T follicular helper cell (primary cell): ENCODE measurements around the gene EEF1AKMT1.

Source experiments
- DNase-seq: peaks from one replicate; pipeline ENCODE4 v3.0.0-alpha.2; 2020; ENCODE audit warnings: low read depth
- total RNA-seq, 2 experiments: gene quantifications; one replicate each; lab custom pipeline; 2026; lab: John Stamatoyannopoulos, UW

The EEF1AKMT1 gene, protein sequence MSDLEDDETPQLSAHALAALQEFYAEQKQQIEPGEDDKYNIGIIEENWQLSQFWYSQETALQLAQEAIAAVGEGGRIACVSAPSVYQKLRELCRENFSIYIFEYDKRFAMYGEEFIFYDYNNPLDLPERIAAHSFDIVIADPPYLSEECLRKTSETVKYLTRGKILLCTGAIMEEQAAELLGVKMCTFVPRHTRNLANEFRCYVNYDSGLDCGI
- total RNA-seq: 4.3 to 8.2 reads per million in 2 experiments

DNA sequence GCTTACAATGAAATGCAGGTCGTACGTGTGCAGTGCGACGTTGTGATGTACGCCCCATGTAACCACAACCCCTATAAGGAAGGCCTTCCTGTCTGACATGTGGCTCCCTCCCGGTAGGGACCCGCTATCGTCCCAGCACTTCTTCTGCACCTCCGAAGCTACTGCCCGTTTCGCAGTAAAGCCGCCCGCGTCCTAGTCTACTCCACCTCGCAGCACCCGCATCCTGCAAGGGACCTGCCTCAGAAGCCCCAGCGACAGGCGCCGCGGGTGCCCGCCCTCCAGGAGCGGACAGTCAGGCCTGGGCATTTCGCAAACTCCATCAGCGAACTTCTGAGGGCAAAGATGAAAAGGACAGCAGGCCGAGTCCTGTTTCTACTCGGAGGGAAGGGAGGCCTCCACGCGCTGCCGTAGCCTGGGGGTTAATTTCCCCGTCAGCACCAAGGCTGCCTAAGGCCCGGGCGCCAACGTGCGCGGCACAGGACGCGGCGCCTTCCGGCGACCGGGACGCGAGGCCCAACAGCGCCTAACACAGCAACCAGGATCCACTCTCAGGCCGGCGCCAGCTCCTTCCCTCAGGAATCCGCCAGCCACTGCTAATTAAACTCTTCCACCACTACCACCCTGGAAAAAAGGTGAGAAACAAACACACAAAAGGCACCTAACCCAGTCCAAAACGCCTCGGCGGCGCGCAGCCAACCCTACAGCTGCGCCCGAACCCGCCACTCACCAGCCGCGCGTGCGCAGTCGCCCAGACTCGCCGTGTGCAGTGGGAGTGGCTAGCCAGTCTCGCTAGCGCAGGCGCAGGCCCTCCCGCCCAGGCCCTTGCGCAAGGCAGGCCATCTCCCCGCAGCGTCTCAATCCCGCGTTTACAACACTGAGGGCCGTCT is at the start of gene EEF1AKMT1:
TSS of gene EEF1AKMT1 (minus strand) at position 768 of the 887 bp plus-strand sequence. CDS start 16,363 bp downstream, outside the sequence.
- DNase-seq: peak; percentile 88

DNA sequence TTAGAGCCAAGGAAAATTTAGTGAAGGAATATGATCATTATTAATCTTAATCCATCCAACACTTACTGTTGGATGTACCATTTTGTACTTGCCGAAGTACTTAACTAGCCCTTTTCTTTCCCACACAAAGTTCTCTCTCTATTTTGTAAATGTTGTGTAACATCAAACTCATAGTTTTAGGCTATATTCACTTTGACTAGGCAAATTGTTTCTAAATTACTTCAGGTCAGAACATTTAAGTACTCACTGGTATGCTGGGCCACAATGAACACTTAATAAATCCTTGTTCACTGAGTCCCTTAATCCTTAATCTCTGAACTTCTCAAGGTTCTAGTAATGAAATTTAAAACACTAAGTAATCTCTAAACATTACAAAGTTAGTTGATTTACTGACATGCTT is 49.3 kb upstream of the EEF1AKMT1 start:
- no peak for DNase-seq

DNA sequence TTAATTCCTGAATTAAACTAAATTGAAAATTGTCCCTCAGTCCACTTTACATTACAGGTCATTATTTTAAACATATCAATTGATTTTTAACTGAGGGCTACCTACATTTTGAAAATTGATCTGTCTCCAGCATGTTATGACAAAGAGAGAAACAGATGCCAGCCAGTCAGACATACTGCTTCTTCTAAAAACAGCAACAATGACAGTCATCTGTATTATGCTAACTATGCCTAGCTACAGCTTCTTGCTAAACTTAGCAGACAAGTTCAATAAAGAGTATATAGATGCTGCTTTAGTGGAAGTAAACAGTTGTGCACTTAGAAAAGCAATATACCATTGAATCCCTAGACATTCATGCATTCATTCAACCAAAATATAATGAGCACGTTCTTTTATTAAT is 48.6 kb upstream of the EEF1AKMT1 start:
- DNase-seq: no peak

DNA sequence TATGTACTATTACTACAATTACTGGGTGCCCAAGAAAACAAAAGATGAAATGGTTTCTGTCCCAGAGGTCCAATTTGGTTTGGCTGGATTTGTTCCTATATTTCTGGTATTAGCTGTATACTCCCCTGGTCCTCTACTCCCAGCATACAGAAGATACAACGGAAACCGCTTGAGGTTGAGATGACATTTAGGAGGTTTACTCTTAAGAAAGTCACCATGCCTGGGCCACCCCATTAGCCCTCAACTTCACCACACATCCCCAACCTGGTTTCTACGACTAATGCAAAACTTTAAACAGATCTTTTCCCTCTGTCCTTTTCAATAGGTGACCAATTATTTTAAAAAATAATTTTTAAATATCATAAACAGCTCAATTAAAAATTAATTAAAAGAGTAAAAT is 46.0 kb upstream of the EEF1AKMT1 start:
- DNase-seq: no peak

DNA sequence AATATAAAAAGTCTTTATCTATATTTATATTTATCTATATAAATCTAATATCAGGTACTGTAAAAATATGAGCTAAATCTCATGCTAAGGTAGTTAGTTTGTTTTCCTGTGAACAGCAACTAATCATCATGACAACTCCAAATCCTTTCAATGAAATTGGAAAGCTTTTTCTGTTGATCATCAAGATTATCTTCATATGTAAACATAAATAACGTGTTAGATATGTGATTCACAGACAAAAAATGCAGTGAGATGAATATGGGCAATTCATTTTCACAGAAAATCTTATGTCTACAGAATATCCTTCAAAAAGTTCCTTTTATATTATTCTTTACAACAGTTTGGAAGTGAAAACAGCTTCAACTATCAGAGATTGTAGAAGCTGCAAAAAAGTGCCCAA is 41.7 kb upstream of the EEF1AKMT1 start:
- no peak for DNase-seq

DNA sequence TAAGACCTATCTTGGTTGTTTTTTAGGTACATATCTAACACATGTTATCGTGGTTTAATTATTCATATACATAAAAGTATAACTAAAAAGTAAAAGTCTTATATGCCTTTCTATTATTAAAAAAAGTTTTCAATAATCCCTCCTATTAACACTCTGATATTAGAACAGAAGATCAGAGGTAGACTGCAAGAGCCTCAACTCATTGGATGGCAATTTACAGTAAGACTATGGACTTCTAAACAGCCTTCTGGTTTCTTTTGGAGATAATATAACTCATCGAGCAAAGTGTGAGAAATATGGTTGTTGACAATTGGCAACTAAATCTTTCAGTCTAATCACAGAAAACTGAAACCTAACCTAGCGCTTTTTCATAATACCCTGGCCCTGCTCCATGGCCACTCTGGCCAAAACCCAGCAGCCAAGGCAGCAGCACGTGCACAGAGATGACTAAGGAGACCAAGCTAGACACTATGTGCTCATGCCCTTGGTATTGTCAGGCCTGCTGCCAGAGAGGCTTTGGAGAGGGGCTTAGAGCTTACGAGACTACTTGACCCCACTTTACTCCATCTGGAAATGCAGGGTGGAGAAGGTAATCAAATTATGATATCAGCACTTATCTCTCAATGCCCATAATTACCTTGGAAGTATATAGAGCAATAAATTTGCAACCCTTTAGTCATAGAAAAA is 40.6 kb upstream of the EEF1AKMT1 start:
- no peak for DNase-seq

DNA sequence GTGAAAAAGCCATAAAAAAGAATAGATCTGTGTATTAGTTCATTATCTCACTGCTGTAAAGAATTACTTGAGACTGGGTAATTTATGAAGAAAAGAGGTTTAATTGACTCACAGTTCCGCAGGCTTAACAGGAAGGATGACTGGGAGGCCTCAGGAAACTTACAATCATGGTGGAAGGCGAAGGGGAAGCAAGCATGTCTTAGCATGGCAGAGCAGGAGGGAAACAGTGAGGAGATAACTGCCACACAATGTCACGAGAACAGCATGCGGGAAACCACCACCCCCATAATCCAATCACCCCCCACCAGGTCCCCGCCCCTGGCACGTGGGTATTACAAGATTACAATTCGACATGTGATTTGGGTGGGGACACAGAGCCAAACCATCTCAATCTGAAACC is 39.1 kb upstream of the EEF1AKMT1 start:
- DNase-seq: no peak

DNA sequence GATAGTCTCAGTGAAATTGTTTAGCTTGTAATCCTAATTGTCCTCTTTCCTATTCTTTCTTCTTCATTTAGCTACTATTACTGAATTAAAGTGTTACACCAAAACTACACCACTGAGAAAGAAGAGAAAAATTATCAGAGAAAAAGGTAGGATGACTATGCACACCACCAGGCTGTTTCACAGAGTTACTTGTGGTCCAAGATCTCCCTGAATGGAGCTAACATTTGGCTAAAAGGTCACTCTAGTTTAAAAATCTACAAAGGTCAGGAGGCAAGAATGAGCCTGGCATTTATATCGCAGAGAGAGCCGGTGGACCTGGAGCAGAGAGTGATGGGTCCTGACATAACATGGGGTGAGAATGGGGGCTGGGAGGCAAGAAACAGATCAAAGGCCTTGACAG is 37.0 kb upstream of the EEF1AKMT1 start:
- DNase-seq: no peak

DNA sequence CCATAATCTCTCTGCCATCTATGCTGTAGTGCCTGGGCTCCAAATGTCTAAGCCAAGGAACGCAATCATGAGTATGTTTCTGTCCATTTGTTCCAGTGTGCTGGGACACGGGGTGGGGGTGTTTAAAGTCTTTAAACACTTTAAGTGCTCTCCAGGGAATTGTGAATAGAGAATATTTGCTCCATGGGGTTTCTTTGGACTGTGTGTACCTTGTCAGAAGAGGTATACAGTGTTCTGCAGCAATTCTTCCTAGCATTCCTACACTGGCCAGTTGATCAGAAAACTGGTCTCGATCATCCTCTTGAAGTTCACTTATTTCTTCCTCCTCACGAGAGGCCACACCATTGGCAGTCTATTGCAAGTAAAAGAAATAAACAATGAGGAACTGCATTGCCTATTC is 35.1 kb upstream of the EEF1AKMT1 start:
- no peak for DNase-seq

DNA sequence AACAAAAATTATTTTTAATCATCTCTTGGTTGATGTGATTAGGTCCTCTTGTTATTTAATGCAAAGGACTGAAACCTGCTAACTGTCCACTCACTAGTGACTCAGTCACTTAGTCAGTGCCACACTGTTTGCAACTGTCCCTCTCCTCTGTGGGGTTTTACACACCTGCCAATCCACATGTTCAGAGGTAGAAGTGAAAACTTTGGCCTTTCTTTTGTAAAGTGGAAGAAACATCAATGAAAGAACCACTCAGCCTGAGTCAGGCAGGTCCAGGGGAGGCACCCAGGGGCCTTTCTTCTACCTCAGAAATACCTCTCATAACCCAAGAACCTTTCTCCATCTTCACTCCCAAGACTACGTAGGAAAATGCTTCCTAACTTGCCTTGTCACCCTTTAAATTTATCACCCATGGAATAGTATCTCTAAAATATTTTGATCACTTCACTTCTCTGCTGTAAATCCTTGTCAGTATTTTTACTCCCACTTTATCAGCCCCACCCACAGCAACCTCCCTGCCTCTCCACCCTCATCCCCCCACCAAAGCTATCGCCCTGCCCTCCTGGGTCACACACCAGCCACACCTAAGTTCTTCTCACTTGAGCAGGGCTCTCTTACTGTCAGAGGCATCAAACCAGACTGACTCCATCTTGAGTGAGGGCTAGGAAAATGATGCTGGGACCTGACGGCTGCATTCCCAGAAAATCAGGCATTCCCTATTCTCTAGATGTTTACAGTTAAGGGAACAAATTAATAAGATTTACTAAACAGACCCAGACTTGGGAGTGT is 29.6 kb upstream of the EEF1AKMT1 start:
- no peak for DNase-seq

DNA sequence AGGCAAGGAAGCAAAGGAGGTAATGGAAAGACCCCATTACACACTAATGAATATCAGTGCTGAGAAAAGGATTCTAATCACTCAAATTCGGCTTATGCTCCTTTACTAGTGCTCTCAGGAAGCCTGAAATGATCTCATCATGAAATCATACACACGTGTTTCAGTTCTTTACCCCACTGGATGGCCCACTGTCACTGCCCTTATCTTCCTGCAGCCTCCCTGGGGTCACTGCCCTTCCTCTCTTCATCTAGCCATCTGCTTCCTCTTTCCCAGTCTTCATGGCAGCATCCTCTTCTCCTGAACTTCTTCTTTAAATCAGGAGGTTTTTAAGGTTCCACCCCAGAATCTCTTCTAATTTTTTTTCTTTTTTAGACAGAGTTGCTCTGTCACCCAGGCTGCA is 27.9 kb upstream of the EEF1AKMT1 start:
- no peak for DNase-seq

DNA sequence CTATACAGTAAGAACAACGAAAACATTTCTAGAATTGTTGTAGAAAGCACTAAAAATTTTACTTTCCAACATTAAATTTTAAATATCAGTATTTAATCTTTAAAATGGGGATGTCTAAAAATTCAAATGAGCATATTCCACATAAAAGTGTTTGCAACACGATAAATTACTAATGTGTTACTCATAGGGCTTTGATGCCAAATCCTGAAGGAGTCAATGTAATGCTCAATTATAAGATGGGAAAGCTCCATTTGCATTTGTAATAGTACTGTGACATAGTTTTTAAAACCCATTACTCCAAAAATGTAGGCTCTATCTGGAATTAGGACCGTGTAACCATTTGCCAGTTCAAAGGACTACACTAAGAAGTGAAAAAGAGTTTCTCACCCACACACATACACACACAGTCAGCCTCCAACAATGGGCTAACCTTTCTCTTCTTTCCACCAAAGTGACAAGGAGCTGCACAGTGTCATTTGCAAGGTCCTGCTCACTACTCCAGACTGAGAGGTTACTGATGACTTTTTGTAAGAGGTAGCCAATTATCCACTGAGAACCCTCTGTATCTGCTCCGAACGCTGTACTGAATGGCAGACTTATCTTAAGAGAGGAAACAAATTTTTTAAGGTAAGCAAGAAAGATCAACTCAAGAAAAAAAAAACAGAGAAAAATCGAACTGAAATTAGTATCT is 26.1 kb upstream of the EEF1AKMT1 start:
- no peak for DNase-seq

DNA sequence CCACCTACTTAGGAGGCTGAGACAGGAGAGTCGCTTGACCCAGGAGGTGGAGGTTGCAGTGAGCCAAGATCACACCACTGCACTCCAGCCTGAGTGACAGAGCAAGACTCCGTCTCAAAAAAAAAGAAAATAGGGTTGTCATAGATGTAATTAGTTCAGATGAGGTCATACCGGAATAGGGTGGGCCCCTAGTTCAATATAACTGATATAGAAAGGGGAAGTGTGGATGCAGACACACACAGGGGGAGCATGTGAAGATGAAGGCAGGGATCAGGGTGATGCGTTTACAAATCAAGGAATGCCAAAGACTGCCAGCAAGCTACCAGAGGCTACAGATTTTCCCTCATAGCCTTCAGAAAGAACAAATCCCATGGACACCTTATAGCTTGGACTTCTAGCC is 24.3 kb upstream of the EEF1AKMT1 start:
- no peak for DNase-seq

DNA sequence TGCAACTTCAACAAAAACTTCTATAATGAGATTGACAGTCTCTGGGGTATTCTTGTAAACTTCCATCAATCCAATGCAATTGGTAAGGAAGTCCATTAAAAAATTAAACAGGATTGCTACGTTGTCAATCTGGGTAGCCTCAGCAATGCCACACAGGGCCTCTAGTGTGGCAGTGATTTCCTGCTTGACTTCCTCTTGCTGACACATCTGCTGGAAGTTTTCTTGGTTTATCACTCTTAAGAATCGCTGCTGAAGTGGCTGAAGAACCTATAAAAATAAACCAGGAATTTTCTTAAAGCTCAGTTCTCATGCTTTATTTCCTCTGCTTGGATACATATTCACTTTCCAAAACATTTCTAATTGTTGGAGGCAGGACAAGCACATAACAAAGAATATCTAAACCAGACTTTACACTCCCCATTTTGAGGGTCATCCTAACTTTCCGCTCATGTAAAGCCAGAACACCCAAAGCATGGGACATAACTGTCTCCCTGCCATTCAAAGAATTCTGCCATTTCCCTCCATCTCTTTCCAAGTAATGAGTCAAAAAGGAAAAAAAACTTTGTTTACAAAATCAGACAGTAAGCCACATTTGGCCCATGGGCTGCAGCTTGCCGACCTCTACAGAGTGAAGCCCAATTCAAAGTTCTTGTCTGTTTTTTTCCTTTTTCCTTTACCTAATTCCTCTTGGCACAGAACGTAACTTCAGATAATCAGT is 23.2 kb upstream of the EEF1AKMT1 start:
- no peak for DNase-seq

DNA sequence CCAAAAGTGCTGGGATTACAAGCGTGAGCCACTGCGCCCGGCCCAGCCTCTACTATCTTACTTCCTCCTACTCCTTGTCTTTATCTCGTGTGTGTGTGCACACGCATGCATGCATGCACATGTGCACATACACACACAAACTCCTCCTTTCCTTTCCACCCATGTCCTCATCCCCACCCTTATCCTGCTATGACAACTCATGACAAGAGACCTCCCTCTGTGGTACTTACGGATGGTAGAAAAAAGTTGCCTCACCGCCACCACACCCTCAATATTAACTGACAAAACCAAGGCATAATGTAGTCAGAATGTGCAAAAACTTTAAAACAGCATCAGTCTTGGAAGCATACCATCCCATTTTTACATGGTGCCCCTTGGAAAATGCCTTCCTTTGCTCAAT is 15.9 kb upstream of the EEF1AKMT1 start:
- no peak for DNase-seq

DNA sequence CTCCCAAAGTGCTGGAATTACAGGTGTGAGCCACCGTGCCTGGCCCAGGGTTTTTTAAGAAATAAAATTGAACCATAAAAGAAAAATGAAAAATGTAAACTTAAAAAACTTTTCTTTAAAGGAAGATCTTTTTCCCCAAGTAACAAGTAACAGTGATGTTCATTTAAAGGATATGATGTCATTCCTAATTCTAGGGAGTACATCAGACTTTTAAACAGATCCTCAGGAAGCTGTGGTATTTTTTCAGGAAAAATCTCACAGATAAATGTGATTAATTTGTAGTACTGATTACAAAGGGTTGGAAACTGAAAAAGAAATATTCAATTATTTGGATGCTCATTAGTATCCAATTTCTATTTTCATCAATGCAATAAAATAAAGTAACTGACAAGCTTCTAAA is 14.6 kb upstream of the EEF1AKMT1 start:
- DNase-seq: no peak

DNA sequence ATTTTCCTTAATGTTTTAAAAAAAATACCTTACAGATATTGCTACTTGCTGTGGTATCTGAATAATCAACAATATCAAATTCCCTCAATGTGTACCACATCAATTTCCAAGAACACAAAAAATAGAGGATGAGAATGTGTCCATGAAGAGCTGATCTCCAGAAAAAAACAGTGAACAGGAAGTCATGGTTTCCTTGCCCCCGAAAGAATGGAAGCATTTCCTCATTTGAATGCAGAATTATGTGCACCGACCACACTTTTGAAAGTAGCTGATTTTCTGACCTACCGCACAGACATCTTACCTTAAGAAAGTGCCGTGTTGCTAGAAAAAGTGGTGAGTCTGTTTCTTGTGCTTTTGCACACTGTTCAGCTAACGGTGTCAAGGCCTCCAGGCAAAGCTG is 13.4 kb upstream of the EEF1AKMT1 start:
- no peak for DNase-seq

DNA sequence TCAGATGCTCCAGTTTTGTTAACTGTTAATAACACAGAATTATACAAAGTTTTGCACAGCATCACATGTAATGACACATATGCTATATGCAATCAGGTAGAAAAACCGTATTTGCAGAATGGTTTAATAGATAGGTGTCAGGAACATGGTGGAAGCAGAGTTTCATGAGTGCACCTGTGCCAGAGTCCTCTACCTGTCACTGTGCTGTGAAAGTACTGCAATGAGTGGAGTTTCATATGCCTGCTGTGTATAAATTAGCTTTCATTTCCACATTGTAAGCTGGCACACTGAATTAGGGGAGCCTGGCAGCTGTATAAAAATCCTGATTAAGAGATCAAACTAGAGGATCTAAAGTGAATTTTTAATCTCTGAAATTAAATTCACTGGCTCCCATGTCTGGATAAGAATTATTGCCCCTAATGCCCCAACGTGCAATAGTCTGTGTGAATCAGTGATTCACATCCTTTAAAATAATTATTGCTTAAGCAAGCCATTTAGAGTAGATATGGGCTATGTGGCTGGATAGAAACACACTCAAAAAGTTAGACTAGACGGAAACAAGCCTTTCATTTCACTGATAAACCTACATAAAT is 8.5 kb upstream of the EEF1AKMT1 start:
- DNase-seq: no peak

DNA sequence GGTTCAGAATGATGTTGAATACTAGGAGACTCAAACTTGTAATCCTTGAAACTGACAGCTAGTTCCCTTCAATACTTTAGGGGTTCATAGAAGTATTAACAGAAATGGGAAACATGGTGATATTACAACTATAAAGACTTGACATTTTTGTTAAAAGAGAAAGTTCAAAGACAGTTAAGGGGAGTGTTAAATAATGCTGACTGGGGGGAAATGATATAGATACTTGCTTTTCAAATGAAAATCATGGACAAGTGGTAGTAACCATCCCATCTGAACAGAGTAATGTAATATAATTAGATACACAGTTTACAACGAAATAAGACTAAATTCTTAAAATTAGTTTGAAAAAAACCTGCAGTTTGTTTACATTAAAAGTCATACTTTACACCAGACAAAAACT is 6.6 kb upstream of the EEF1AKMT1 start:
- no peak for DNase-seq

DNA sequence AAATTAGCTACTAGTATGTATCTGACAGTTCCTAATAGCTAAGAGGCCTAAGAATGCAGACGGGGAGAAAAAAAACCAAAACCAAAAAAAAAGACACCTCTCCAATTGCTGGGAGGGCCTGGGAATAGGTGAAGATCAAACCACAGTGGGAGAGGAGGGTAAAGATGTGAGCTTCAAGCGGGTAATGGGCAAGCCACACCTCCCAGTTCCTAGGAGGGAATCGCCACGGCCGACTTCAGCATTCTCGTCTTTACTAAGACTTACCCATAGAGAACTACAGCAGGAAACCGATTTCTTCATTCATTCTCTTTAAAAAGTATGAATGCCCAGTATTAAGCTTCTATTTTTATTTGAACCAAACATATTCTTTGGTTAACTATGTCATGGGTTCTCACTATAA is 5.6 kb upstream of the EEF1AKMT1 start:
- DNase-seq: no peak
